Nephron (organoid): ENCODE data around the gene PACSIN2.

Experiments used
- H3K27ac Mint-ChIP-seq, 3 experiments: 2 replicates each; pipeline ENCODE4 v1.8.0; 2020; ENCODE audit warnings: mixed read lengths in 3 of 3, mild to moderate bottlenecking in 2 of 3, moderate library complexity in 1 of 3
- H3K27me3 Mint-ChIP-seq: 2 replicates; pipeline ENCODE4 v1.8.0; 2021; ENCODE audit warnings: low read depth, mild to moderate bottlenecking, moderate library complexity, mixed read lengths
- H3K36me3 Mint-ChIP-seq: 2 replicates; pipeline ENCODE4 v1.8.0; 2020; ENCODE audit warnings: low read depth, mixed read lengths
- H3K4me1 Mint-ChIP-seq: 2 replicates; pipeline ENCODE4 v1.8.0; 2020; ENCODE audit warnings: mixed read lengths
- H3K4me3 Mint-ChIP-seq, 3 experiments: 2 replicates each; pipeline ENCODE4 v1.8.0; 2020; ENCODE audit warnings: mild to moderate bottlenecking in 3 of 3, mixed read lengths in 3 of 3, moderate library complexity in 2 of 3
- H3K9me3 Mint-ChIP-seq: 2 replicates; pipeline ENCODE4 v1.8.0; 2020; ENCODE audit warnings: mixed read lengths
- TF ChIP-seq, protein P1 (sequence below), 3 experiments: fragments of 200-600 bp; sonication (generic); IDR thresholded peaks; one replicate each; pipeline ENCODE4 v1.5.0; 2021; ENCODE audit warnings: antibody characterized with exemption in 3 of 3; ENCODE audit not compliant: unreplicated experiment in 3 of 3

PACSIN2 gene

DNA sequence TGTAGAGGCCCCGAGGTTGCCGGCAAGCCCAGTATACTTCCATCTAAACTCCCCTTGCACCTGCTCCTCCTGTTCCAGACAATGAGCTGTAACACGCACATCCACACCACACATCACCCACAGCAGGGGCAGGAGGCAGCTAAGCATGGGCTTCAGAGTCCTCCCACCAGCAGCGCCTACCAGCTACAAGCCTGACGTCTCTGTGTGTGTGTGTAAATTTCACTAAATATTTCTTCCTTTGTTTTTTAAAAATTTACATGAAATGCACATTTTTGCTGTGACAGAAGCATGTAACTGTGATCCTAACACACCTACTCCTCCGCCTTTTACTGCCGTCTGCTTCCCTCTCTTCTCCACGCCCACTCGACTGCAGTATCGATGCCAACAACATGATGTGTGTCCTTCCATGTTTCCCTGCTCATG lies 29.4 kb upstream of the PACSIN2 start:
- Mint-ChIP-seq H3K27ac (no peak overlapping the region), H3K36me3 (peaks cover 5% of the 10 kb centered on the region), H3K4me3 (no peak overlapping the region), H3K27me3 (no peaks in the 10 kb centered on the region), H3K9me3 (no peaks in the 10 kb centered on the region), H3K4me1 (peaks cover 5% of the 10 kb centered on the region)
- TF ChIP-seq, protein P1, sequence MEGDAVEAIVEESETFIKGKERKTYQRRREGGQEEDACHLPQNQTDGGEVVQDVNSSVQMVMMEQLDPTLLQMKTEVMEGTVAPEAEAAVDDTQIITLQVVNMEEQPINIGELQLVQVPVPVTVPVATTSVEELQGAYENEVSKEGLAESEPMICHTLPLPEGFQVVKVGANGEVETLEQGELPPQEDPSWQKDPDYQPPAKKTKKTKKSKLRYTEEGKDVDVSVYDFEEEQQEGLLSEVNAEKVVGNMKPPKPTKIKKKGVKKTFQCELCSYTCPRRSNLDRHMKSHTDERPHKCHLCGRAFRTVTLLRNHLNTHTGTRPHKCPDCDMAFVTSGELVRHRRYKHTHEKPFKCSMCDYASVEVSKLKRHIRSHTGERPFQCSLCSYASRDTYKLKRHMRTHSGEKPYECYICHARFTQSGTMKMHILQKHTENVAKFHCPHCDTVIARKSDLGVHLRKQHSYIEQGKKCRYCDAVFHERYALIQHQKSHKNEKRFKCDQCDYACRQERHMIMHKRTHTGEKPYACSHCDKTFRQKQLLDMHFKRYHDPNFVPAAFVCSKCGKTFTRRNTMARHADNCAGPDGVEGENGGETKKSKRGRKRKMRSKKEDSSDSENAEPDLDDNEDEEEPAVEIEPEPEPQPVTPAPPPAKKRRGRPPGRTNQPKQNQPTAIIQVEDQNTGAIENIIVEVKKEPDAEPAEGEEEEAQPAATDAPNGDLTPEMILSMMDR (IDR thresholded peaks at IDR 0.05; ENCODE audit: unreplicated experiment in 3 of 3) = no peak

DNA sequence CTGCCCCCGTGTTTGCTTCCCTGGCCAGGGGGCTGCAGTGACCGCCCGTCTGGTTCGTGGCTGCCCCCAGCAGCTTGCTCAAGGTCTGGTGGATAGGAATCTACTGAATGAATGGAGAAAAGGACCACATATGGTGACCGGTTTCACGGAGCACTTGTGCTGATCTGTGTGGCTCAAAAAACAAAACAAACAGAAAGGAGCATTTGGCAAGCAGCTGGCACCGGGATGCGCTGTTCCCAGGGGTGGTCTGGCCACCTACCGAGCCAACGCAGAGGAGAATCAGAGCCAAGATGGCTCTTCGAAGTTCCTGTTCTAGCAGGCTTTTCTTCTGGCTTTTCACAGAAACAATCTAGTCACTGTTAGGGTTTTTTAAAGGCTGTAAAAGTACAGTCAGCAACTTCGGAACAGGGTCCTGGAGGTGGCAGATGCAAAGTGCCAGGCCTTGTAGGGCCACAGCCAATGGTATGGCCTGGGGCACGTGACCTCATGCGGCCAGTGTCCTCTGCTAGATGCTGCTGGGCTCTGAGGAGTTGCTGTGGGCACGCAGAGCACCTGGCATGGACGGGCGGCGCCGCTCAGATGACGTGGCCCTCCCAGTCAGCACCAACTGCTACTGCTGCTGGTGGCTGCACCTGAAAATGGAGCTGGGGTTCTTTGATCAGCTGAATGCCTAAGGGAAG lies 27.3 kb upstream of the PACSIN2 start:
- no peak overlapping the region for H3K4me3 Mint-ChIP-seq
- TF ChIP-seq, protein P1 (IDR thresholded peaks at IDR 0.05; ENCODE audit: unreplicated experiment in 3 of 3) = no peak
- H3K4me1 Mint-ChIP-seq = peaks cover 5% of the 10 kb centered on the region
- no peak overlapping the region for H3K27ac Mint-ChIP-seq
- no peaks in the 10 kb centered on the region for H3K9me3 Mint-ChIP-seq
- no peaks in the 10 kb centered on the region for H3K27me3 Mint-ChIP-seq
- H3K36me3 Mint-ChIP-seq = peaks cover 5% of the 10 kb centered on the region

DNA sequence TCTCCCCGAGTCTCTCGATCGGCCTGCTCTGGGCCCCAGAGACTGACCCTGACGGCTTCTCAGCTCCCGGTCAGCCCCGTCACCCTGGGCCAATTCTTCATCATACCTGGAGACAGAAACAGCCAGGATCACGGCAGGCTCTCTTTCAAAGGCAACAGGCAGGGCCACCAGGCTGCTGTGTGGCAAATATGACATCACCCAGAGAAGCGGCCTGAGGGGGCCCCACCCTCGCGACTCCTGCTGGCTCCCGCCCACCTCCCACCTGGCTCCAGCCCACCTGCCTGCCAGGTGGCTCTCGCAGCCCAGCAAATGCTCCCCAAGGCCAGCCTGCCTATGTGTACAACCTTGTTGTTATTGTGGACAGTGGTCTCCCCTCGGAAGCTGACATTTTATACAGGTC lies 24.9 kb upstream of the PACSIN2 start:
- no peak overlapping the region for H3K4me3 Mint-ChIP-seq

DNA sequence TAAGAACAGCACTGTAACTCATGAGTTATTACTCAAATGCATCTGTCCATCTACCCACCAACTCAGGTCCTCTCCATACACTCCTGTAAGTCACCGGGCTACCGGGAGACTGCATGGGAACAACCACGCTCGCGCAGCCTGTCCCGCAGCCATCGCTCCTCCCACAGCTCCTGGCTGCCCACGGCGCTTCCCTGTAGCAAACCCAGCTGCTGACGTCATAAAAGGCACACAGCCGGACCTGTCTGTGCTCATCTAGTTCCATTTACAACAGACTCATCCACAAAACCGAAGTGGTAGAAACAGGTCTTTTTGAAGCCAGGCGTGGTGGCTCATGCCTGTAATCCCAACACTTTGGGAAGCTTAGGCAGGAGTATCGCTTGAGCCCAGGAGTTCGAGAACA lies 23.4 kb upstream of the PACSIN2 start:
- Mint-ChIP-seq H3K27ac (no peak overlapping the region), H3K4me3 (no peak overlapping the region), H3K9me3 (no peaks in the 10 kb centered on the region), H3K27me3 (no peaks in the 10 kb centered on the region), H3K4me1 (peaks cover 9% of the 10 kb centered on the region), H3K36me3 (no peaks in the 10 kb centered on the region)
- TF ChIP-seq, protein P1 (IDR thresholded peaks at IDR 0.05; ENCODE audit: unreplicated experiment in 3 of 3) = no peak

More for the DNA sequence above, 24.9 kb upstream of the PACSIN2 start:
- peaks cover 9% of the 10 kb centered on the region for H3K4me1 Mint-ChIP-seq
- no peaks in the 10 kb centered on the region for H3K9me3 Mint-ChIP-seq
- no peaks in the 10 kb centered on the region for H3K36me3 Mint-ChIP-seq
- TF ChIP-seq, protein P1 (IDR thresholded peaks at IDR 0.05; ENCODE audit: unreplicated experiment in 3 of 3) = no peak
- H3K27ac Mint-ChIP-seq = peak overlapping the region in 1 of 3 experiments; percentile 52
- H3K27me3 Mint-ChIP-seq = no peaks in the 10 kb centered on the region

DNA sequence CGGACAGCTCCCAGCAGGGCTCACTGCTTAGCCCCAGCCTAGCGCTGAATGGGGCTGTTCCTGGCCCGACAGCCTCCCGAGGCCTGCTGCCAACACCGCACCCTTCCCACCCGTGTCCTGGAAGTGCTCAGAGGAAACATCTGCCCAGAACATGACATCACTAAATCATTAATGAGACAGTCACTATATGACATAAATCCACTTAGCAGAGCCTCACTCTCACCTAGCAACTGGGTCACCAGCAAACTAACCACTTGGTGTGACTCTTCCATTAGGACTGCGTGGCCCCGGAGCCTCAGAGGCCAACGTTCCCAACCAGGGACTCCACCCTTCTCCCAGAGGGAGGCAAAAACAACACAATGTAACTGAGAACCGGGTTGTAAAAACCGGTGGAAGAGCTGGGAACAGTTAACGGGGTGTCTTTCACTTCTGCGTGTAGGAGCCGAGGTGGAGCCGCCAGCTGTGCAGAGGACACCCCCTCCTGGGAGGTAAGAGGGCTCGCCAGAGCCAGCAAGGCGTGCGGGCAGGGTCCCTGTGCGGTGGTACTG lies 21.4 kb upstream of the PACSIN2 start:
- TF ChIP-seq, protein P1 (IDR thresholded peaks at IDR 0.05; ENCODE audit: unreplicated experiment in 3 of 3) = no peak
- Mint-ChIP-seq H3K27ac (no peak overlapping the region), H3K4me3 (no peak overlapping the region), H3K9me3 (no peaks in the 10 kb centered on the region), H3K27me3 (no peaks in the 10 kb centered on the region), H3K36me3 (no peaks in the 10 kb centered on the region), H3K4me1 (peaks cover 4% of the 10 kb centered on the region)

DNA sequence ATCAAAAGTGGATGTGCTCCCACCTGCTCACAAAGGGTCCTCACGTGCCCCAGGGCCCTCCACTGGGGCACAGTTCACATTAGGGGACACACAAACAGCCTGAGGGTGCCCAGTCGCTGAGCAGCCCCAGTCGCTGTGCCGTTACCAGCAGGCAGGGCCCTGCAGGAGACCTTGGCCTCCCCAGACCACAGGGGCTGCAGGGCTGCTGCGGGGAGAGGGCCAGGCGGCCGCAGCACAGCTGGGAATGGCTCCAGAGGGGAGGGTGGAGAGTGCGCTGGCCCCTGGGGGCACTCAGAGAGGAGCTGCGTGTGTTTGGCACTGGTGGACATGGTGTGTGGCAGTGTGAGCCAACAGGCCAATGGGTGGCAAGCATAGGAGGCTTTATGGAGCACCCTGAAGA lies 20.3 kb upstream of the PACSIN2 start:
- Mint-ChIP-seq H3K4me1 (peaks cover 4% of the 10 kb centered on the region), H3K9me3 (no peaks in the 10 kb centered on the region), H3K4me3 (no peak overlapping the region), H3K27me3 (peaks cover 4% of the 10 kb centered on the region), H3K27ac (no peak overlapping the region), H3K36me3 (no peaks in the 10 kb centered on the region)
- TF ChIP-seq, protein P1 (IDR thresholded peaks at IDR 0.05; ENCODE audit: unreplicated experiment in 3 of 3) = no peak
